IPS DF 19.7 (cell line): ENCODE measurements around the gene SPECC1L.
"Not testable (repeated sequence)": the region's sequence is repeated elsewhere in the genome, so short reads cannot be mapped to it uniquely, and the experiment has no call there.

Experiments
- DNase-seq: peaks from one replicate; pipeline ENCODE4 v3.0.0-alpha.2; 2013; ENCODE audit warnings: low read depth, low spot score

The SPECC1L gene

GRCh38 chr22:24247011-24247507 is 23.6 kb upstream of the SPECC1L start:
- no peak for DNase-seq

- DNase-seq: no peak
These were observed 22.9 kb upstream of the SPECC1L start for GRCh38 chr22:24247564-24248344.

GRCh38 chr22:24248611-24249010 is 22.0 kb upstream of the SPECC1L start:
- not testable (repeated sequence) for DNase-seq

- DNase-seq: not testable (repeated sequence)
These were observed 21.2 kb upstream of the SPECC1L start for GRCh38 chr22:24249413-24249812.

GRCh38 chr22:24251286-24251685 is 19.3 kb upstream of the SPECC1L start:
- DNase-seq: not testable (repeated sequence)

GRCh38 chr22:24253126-24253525 is 17.5 kb upstream of the SPECC1L start:
- not testable (repeated sequence) for DNase-seq

- DNase-seq: not testable (repeated sequence)
These were observed 14.5 kb upstream of the SPECC1L start for GRCh38 chr22:24256136-24256535.

GRCh38 chr22:24256736-24257135 is 13.9 kb upstream of the SPECC1L start:
- DNase-seq: not testable (repeated sequence)

GRCh38 chr22:24259459-24259858 is 11.2 kb upstream of the SPECC1L start:
- DNase-seq: not testable (repeated sequence)

- not testable (repeated sequence) for DNase-seq
These were observed 8.4 kb upstream of the SPECC1L start for GRCh38 chr22:24262185-24262749.

GRCh38 chr22:24263479-24263878 is 7.2 kb upstream of the SPECC1L start:
- DNase-seq: not testable (repeated sequence)

- not testable (repeated sequence) for DNase-seq
These were observed 6.2 kb upstream of the SPECC1L start for GRCh38 chr22:24264329-24264896.

GRCh38 chr22:24265734-24266133 is 4.9 kb upstream of the SPECC1L start:
- DNase-seq: no peak

GRCh38 chr22:24266495-24266894 is 4.1 kb upstream of the SPECC1L start:
- not testable (repeated sequence) for DNase-seq

- DNase-seq: no peak
These were observed 789 bp downstream of the SPECC1L start for GRCh38 chr22:24271386-24271854.

- not testable (repeated sequence) for DNase-seq
These were observed 2.4 kb downstream of the SPECC1L start for GRCh38 chr22:24273031-24273430.

GRCh38 chr22:24273906-24274305 is 3.3 kb downstream of the SPECC1L start:
- DNase-seq: not testable (repeated sequence)

GRCh38 chr22:24274696-24275405 is 4.2 kb downstream of the SPECC1L start:
- DNase-seq: not testable (repeated sequence)

GRCh38 chr22:24280363-24280762 is 9.7 kb downstream of the SPECC1L start:
- DNase-seq: not testable (repeated sequence)

- DNase-seq: no peak
These were observed 11.8 kb downstream of the SPECC1L start for GRCh38 chr22:24282401-24282800.

GRCh38 chr22:24284747-24285203 is 14.1 kb downstream of the SPECC1L start:
- DNase-seq: no peak

GRCh38 chr22:24285245-24285644 is 14.6 kb downstream of the SPECC1L start:
- no peak for DNase-seq
